HL-60 (cell line): ENCODE measurements around the gene ADGRB3.

Experiments
- CTCF ChIP-seq: IDR thresholded peaks from one replicate; pipeline ENCODE4 v1.5.1; 2011; ENCODE audit warnings: low read length, control low read depth, inconsistent platforms; ENCODE audit not compliant: insufficient read depth
- GABPA ChIP-seq: IDR thresholded peaks from 2 replicates; pipeline ENCODE4 v1.6.1; 2012; ENCODE audit warnings: low read depth
- POLR2AphosphoS5 ChIP-seq: IDR thresholded peaks from 2 replicates; pipeline ENCODE4 v1.6.1; 2012; ENCODE audit warnings: low read depth
- REST ChIP-seq: IDR thresholded peaks from 2 replicates; pipeline ENCODE4 v1.6.1; 2012; ENCODE audit warnings: low read depth; ENCODE audit not compliant: insufficient replicate concordance
- SPI1 ChIP-seq: IDR thresholded peaks from 2 replicates; pipeline ENCODE4 v1.6.1; 2012; ENCODE audit warnings: low read depth, mild to moderate bottlenecking, borderline replicate concordance

GRCh38 chr6:69338431-69339162, 703.5 kb downstream of the ADGRB3 start:
- TF ChIP-seq REST (no peak), CTCF (no peak), GABPA (no peak), POLR2AphosphoS5 (no peak), SPI1 (no peak)
